GM12873 (cell line): ENCODE measurements around the gene KRTAP5-1.

ENCODE experiments used
- TF ChIP-seq, protein P1 (sequence below): IDR thresholded peaks from 2 replicates; pipeline ENCODE4 v1.5.1; 2012; ENCODE audit warnings: low read depth, mild to moderate bottlenecking, moderate library complexity, low read length, control low read depth; ENCODE audit not compliant: insufficient read depth; ENCODE audit errors: missing control alignments

Gene KRTAP5-1

GRCh38 chr11:1573903-1574237 lies 11.2 kb downstream of the KRTAP5-1 start:
- TF ChIP-seq, protein P1, sequence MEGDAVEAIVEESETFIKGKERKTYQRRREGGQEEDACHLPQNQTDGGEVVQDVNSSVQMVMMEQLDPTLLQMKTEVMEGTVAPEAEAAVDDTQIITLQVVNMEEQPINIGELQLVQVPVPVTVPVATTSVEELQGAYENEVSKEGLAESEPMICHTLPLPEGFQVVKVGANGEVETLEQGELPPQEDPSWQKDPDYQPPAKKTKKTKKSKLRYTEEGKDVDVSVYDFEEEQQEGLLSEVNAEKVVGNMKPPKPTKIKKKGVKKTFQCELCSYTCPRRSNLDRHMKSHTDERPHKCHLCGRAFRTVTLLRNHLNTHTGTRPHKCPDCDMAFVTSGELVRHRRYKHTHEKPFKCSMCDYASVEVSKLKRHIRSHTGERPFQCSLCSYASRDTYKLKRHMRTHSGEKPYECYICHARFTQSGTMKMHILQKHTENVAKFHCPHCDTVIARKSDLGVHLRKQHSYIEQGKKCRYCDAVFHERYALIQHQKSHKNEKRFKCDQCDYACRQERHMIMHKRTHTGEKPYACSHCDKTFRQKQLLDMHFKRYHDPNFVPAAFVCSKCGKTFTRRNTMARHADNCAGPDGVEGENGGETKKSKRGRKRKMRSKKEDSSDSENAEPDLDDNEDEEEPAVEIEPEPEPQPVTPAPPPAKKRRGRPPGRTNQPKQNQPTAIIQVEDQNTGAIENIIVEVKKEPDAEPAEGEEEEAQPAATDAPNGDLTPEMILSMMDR, result no peak

- TF ChIP-seq, protein P1, result no peak
Observed at GRCh38 chr11:1573077-1573902, 11.8 kb downstream of the KRTAP5-1 start.

- TF ChIP-seq, protein P1, result no peak
Observed at GRCh38 chr11:1572197-1573076, 12.6 kb downstream of the KRTAP5-1 start, which contains the start of gene DUSP8. Gene DUSP8, minus strand, starts transcription at chr11:1572271. Its CDS starts 6,445 bp downstream, at chr11:1565826.

DNA sequence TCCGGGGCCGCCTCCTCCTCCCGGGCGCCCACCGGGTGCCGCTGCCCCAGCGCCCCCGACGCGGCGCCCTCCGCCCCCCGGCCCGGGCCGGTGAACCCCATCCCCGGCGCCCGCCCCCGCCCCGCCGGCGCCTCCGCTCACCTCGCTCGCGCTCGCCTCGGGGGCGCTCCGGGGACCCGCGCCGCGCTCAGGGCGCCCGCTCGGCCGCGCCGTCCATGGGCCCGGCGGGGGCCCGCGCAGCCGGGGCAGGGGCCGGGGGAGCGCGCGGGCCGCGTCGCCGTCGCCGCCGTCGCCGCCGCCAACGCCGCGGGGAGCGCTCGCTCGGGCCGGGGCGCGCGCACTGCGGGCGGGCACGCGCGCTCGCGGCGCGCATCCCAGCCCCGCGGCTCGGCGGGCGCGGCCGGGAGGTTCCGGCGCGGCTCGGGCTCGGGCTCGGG lies 13.3 kb downstream of the KRTAP5-1 start:
- TF ChIP-seq, protein P1, result no peak

DNA sequence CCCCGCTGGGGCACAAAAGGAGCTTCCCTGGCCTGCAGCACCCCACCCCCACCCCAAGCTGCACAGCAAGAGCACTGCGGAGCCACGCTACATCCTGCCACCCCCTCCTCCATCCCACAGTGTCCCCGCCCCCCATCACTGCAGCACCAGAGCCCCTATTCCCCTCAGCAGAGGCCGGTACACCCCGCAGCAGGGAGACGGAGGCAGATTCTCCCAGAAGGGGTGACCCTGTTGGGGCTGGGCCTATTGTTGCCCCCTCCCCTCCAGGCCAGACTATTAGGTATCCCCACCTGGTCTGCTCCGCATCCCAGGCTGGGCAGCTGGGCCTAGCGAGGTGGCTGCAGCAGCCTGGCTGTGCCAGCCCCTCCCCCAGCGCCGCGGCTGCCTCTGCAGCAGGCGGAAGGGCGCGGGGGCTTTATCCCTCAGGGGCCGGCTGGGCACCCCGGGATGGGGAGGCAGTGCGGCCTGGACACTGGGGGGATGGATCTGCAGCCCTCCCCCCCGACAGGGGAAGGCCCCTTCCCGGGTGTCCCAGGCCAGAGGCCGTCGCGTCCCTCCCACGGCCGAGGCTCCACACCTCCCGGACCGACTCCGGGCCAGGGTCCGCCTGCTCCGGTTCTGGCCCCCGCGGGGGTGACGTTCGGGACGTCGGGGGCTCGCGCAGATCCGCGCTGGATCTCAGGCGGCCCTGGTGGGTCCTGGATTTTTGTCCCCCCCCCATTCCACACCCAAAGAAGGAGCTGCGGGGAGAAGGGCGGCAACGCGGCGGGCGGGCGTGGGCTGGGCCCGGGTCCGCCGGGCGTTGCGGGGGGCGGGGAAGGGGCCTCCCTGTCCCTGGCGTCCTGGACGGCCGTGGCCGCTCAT lies 14.0 kb downstream of the KRTAP5-1 start:
- TF ChIP-seq, protein P1, result no peak

- TF ChIP-seq, protein P1, result no peak
Observed at GRCh38 chr11:1570531-1570895, 14.6 kb downstream of the KRTAP5-1 start.
